Ammon's horn (tissue), 1 donor: ENCODE results near the gene WIPF1.
A peak's percentile ranks its signal among the peaks of the same experiment; 100 is the strongest.

ENCODE experiments used
- DNase-seq: peaks from one replicate; pipeline ENCODE4 v3.0.0-alpha.2; 2016; ENCODE audit warnings: low spot score

Gene WIPF1, protein sequence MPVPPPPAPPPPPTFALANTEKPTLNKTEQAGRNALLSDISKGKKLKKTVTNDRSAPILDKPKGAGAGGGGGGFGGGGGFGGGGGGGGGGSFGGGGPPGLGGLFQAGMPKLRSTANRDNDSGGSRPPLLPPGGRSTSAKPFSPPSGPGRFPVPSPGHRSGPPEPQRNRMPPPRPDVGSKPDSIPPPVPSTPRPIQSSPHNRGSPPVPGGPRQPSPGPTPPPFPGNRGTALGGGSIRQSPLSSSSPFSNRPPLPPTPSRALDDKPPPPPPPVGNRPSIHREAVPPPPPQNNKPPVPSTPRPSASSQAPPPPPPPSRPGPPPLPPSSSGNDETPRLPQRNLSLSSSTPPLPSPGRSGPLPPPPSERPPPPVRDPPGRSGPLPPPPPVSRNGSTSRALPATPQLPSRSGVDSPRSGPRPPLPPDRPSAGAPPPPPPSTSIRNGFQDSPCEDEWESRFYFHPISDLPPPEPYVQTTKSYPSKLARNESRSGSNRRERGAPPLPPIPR

DNA sequence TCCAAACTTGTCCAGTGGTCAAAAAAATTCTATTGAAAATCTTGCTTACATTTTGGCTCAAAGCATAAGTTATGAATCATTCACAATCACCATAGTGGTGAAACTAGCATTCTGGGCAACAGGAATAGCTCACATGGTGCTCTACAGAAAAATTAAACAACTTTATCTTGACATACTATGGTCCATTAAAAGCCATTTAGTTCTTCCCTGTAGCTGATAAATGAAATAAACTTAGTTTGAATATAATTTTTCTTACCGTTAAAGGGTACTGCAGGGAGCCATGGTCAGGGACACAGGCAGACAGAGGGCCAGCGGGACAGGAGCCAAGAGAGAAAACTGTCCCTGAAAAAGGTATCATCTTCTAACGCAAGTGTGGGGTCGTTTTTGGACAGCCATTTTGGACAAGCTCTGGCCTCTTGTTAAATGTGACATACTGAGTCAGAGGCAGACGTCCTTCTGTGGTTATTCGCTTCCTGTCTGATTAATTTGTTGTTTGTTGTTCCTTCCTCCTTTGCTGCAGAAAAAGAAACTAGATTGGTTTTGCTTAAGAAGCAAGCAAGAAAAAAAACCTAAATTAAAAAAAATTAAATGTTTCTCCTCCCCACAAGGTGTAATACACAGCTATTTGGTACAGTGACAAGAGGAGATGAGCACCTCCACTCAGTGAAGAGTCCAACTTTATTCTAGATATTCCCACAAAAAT, at the start of gene WIPF1:
Gene WIPF1, minus strand, starts transcription at position 460 of the 703 bp plus-strand sequence. CDS start 12,231 bp downstream, outside the sequence.
- peak; percentile 50 for DNase-seq

- DNase-seq = no peak
Measured at GRCh38 chr2:174645296-174645695, 47.7 kb upstream of the WIPF1 start.

- no peak for DNase-seq
Measured at GRCh38 chr2:174644406-174644805, 46.8 kb upstream of the WIPF1 start.

GRCh38 chr2:174643356-174643755, 45.8 kb upstream of the WIPF1 start:
- no peak for DNase-seq

GRCh38 chr2:174641168-174641567, 43.6 kb upstream of the WIPF1 start:
- no peak for DNase-seq

GRCh38 chr2:174636987-174637386, 39.4 kb upstream of the WIPF1 start:
- no peak for DNase-seq

DNA sequence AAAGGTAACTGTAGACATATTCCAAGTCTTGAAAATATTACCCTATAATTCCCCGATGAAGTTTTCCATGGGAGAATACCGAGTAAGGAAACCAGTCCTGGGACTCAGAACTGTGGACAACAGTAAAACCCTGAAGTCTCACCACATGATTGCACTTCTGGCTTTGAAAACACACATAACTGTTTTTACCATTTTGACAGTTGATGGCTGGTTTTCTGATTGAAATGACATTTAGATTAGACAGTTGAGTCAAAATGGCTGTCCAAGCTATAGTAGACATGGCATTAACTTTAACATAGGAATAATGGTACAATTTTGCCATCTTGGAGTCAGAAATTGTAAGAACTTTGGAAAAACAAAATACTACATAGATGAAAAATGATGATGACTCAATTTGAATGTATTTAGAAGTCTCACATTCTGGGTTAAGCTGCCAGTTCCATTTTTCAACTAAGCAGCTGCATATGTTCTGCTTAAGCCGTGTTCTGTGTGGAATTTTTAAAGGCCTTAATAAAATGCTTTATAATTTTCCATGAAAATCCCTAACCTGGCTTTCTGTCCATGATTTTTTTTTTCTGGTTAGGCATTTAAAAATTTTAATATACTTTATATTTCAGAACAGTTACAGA, 38.3 kb upstream of the WIPF1 start:
- DNase-seq = no peak

DNA sequence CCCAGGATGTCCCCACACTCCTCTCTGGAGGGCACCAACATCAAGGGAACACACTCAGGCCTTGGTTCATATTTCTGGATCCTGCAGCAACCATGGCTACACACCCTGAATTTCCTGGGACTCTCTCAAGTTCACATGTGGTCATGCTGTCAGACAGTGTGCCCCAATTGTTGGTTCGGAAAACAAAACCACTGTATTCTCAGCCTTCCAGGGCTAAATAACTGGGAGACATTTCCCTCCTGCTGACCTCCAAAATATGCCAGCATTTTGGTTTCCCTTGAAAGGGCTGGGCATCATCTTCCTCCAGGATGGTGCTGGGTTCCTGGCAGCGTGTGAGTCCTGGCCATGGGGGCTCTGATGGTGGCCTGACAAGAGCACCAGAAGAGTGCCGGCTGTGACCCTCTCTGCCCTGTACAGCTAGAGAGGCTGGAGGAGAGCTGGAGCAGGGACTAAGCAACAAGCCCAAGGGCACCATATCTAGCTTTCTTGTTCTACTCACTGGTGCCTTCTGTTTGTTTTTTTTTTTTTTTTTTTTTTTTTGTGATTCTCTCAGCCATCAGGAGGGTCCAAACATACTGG, 37.5 kb upstream of the WIPF1 start:
- DNase-seq = no peak

DNA sequence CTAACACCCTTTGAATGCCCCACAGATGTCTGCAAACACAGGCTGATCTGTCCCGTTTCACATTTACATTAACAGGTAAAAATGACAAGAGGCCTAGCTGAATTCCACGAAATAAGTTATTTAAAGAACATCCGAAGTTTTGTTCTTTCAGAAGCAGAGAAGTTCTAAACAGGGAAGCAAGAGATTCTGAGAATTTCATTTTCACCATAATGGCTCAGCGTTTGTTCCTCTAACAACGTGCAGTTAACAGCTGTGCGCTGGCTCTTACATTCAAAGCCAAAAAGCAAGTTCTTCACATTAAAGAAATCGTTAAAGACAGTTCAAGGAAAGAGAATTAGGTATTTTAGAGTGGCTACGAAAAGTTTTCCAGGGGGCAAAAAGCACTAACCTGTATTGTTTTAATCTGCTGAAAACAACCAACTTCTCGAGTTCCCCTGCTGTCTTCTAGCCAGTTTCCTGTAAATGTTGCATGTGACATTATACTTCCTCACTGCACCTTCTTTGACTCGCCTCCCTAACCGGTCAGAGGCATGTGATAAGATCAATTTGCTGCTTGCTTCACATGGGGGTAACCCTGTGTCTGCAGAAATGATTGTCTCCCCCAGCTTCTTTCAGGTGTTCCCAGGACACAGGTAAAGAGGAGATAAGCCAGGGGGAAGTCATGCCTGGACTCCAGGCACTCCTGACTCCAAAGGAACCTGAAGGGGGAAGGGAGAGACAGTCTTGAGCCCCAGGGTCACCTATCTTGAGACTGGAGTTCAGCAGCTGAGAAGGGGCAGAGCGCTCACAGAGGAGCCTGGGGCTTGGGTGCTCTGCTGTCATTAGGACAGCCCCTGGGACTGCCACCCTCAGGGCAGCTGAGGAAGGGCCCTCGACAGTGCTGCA, 36.8 kb upstream of the WIPF1 start:
- DNase-seq = peak; percentile 43

- no peak for DNase-seq
Measured at GRCh38 chr2:174633623-174633930, 36.0 kb upstream of the WIPF1 start.

GRCh38 chr2:174632841-174633622, 35.4 kb upstream of the WIPF1 start:
- no peak for DNase-seq

- no peak for DNase-seq
Measured at GRCh38 chr2:174631009-174631981, 33.7 kb upstream of the WIPF1 start.

- DNase-seq = no peak
Measured at GRCh38 chr2:174630107-174630506, 32.5 kb upstream of the WIPF1 start.

GRCh38 chr2:174629506-174629905, 31.9 kb upstream of the WIPF1 start:
- no peak for DNase-seq

DNA sequence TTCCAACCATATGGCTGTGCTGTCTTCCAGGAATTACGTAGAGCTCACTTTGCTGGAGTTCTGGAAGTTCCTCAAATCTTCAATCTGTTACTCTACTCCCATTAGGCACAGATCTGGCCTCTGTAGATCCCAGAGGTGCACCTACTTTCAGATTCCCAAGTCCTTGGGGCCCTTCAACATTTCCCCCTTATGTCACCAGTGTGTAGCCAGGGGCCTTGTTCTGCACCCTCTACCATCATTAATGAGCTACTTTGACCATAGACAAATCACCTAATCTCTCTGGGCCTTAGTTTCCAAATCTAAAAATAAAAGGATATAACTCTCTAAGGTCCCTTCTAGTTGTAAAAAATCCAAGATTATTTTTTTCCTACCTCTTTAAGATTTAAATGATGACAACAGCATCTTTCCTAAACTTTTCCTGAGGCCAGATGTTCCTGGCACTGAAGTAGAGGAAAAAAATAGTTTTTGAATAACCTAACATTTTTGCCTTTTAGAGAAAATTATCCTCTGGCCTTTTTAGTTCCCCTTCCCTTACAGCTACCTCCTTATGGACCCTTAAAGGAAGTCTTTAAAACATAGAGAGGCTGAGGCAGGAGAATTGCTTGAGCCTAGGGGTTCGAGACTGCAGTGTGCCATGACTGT, 31.0 kb upstream of the WIPF1 start:
- DNase-seq = no peak

DNA sequence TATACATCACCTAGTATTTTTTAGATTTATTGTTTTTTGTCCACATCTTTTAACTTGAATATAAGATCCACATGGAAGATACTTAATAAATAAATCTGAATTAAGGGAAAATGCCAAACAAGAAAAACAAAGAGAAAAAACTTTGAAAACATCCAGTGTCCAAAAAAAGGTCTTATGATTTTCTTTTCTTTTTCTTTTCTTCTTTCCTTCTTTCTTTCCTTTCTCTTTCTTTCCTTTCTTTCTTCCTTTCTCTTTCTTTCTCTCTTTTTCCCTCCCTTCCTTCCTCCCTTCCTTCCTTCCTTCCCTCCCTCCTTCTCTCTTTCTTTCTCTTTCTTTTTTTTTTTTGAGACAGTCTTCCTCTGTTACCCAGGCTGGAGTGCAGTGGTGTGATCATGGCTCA, 29.6 kb upstream of the WIPF1 start:
- DNase-seq = no peak

DNA sequence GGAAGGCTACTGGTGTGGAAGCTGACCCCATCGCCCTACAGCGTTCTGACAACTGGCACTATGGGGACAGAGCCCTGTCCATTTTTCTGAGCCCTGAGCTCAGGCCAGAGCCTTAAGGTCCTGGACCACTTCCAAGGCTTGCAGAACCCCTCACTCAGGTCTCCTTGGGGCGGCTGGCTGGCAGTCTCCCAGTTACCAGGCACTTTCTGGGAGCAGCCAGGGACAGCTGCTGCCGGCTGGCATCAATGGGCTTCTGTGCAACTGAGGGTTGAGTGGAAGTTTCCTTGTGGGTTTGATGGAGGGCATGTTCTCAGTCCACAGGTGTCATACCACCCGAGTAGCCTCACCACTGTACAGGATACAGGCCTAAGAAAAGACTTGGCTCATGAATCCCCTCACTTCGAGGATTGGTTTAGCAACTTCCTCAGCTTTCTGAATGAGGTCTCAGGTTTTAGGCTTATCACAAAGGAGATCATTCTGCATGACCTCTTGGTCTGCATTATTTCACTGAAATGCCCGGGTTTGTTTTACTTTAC, 27.4 kb upstream of the WIPF1 start:
- DNase-seq = no peak

GRCh38 chr2:174623690-174624089, 26.1 kb upstream of the WIPF1 start:
- DNase-seq = no peak
